Right hindlimb (tissue), 1 donor: ENCODE results near the gene IPO11.
"Not testable (repeated sequence)": the region's sequence is repeated elsewhere in the genome, so short reads cannot be mapped to it uniquely, and the experiment has no call there.

Experiments used
- DNase-seq: peaks from one replicate; pipeline ENCODE4 v3.0.0-alpha.2; 2018

The IPO11 gene

DNA sequence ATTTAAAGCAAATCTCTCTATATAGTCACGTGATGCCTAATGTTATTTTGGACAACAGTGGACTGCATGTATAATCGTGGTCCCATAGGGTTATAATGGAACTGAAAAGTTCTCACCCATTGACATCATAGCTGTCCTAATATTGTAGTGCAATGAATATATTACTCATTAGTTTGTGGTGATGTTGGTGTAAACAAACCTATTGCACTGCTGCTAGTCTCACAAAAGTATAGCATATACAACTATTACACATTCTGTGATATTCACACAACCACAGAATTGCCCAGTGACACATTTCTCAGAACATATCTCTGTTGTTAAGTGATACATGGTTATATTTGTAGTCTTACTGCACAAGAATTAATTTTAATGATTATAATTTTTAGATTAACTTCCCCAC, 37.7 kb downstream of the IPO11 start:
- no peak for DNase-seq

- no peak for DNase-seq
Measured at GRCh38 chr5:62457071-62457470, 44.5 kb downstream of the IPO11 start.

GRCh38 chr5:62460578-62460983, 48.0 kb downstream of the IPO11 start:
- no peak for DNase-seq

GRCh38 chr5:62461561-62461960, 49.0 kb downstream of the IPO11 start:
- no peak for DNase-seq

DNA sequence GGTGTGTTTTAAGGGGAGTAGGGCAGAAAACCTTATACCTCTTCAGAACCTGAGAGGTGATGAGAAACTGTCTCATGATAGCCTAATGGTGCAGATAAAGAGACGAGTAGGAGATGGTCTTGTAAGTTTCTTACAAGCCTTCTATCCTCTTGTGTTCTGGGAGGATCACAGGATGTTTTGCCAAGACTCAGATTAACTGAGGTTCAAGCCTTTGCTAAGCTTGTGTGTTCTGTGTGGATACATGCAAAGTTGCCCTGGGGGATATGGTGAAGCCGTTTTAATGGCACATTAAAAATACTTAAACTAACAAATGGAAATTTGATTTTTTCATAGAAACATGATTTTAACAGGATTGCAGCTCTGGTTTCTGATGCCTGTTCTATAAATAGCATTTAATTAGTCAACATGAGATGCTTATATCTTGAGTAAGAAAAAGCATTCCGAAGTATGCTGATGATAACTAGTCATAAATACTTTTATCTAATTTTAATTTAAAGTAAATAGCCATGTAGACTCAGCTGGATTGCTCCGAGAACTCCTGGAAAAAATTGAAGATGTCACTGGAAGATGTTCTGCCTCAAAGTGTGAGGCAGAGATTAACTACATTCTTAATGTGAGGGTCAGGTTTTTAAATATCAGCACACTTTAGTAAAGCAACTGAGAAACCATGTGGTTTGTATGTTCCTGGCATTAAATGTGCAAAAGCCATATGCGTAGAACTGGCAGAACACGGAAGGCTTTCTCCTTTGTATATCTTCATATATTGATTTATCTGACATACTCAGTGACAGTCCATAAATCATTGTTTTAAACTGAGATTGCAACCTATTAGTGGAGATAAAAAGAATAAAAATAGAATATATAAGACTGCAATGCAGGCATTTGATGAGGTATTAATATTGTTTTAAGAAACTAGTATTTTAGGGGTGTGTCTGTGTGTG, 53.7 kb downstream of the IPO11 start:
- DNase-seq, result no peak

GRCh38 chr5:62473209-62473608, 60.6 kb downstream of the IPO11 start:
- no peak for DNase-seq

GRCh38 chr5:62475072-62475471, 62.5 kb downstream of the IPO11 start:
- DNase-seq, result no peak

- DNase-seq, result no peak
Measured at GRCh38 chr5:62477801-62478200, 65.2 kb downstream of the IPO11 start.

DNA sequence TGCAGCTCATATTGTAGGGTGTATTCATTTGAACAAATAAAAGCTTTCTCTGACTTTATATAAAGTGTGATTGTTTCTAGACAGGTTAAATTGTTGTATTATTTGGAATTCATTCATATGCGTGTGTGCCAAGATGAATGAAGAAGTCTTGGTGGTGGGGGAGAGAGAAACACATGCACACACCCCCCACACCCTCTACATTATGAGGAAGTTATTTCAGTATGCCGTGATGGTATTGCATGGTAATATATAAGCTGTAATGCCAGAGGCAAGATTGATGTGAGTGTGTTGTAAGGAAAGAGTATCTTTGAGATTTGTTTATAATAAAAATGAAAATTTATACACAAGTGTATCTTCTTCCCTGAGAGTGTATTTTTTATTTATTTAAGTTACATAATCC, 71.0 kb downstream of the IPO11 start:
- DNase-seq, result no peak

GRCh38 chr5:62486672-62487071, 74.1 kb downstream of the IPO11 start:
- DNase-seq, result no peak

DNA sequence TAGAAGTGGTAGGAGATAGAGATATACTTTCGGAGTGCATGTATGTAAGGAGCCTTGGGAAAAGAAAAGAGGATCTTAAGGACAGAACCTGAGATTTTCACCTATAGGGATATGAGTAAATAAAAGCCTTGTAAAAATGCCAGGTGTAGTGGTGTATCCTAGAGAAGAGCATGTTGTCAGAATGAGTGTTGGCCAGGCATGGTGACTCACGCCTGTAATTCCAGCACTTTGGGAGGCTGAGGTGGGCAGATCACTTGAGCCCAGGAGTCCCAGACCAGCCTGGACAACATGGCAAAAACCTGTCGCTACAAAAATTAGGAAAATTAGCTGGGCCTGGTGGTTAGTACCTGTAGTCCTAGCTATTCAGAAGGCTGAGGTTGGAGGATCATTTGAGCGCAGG, 76.0 kb downstream of the IPO11 start:
- DNase-seq, result no peak

DNA sequence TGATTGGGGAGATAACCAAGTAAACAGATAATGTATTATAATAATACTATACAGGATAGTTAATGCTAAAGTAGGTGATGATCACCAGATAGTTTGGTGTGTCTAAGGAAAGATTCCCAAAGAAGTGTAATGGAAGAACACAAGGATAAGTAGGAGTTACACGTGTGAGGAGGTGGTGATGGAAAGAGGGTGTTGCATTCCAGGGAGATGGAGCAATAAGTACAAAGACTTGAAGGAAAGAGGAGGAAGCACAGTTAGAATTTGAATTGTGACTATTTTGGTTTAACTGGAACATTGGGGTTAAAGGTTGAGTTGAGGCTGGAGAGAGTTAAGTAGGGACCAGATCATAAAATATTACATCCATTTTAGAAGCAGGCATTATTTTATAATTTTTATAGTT, 76.9 kb downstream of the IPO11 start:
- no peak for DNase-seq

DNA sequence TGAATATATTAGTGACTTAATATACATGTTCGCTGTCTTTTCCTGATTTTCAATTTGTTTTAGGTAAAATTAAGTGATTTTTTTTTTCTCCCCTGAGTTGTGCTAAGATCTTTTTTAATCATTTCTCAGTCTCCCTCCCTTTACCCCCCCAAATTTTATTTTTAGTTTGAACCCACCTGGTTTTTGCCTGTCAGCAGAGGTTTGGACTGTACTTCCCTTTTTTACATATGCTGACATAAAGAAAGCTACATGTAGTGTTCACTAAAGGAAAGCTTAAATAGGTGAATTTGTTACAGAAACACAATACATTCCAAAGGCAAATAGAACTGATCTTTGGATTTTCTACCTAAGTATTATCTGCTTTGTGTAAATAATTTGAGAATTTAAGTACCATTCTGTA, 82.2 kb downstream of the IPO11 start:
- DNase-seq, result no peak

DNA sequence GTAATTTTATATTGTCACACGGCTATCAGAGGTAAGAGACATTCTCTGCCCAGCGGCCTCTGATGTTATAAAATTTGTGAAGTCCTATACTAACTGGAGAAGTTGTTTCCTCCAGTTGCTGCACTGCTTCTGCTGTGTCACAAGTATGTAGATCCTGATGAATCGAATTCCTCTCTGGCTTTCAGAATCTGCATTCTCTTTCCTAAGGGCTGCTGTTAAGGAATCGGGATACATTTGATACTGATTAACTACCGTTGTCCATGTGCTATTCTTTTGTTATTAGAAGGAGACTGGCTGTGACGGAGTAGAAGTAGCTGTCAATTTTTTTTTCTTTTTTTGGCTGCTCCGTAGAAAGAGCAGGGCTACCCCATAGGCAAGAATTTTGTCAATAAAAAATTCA, 84.3 kb downstream of the IPO11 start:
- DNase-seq, result no peak

DNA sequence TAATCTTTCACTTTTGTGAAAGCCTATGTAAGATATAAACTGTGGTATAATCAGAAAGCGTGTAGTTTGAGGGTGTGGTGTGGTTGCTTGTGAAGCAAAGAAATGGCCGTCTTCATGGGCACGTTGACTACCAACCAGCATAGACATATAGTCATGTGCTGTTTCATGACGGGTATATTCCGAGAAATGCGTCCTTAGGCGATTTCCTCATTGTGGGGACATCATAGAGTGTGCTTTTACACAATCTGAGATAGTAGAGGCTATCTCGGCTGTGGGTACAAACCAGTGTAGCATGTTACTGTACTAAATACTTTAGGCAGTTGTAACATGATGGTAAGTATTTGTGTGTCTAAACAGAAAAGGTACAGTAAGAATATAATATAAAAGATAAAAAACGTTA, 86.4 kb downstream of the IPO11 start:
- DNase-seq, result no peak

GRCh38 chr5:62499756-62500155, 87.2 kb downstream of the IPO11 start:
- no peak for DNase-seq

- DNase-seq, result no peak
Measured at GRCh38 chr5:62502456-62503101, 90.0 kb downstream of the IPO11 start.

- no peak for DNase-seq
Measured at GRCh38 chr5:62504129-62504528, 91.6 kb downstream of the IPO11 start.

GRCh38 chr5:62506659-62507460, 94.3 kb downstream of the IPO11 start:
- DNase-seq, result no peak

DNA sequence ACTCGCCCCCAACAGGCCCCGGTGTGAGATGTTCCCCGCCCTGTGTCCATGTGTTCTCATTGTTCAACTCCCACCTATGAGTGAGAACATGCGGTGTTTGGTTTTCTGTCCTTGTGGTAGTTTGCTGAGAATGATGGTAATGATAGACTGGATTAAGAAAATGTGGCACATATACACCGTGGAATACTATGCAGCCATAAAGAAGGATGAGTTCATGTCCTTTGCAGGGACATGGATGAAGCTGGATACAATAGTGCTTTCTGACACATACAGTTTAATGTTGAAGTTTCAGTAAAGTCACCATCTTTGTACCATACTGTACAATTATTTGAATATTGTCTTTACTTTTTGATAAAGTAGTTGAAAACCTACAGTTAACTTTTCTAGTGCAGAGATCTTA, 96.2 kb downstream of the IPO11 start:
- DNase-seq, result not testable (repeated sequence)

DNA sequence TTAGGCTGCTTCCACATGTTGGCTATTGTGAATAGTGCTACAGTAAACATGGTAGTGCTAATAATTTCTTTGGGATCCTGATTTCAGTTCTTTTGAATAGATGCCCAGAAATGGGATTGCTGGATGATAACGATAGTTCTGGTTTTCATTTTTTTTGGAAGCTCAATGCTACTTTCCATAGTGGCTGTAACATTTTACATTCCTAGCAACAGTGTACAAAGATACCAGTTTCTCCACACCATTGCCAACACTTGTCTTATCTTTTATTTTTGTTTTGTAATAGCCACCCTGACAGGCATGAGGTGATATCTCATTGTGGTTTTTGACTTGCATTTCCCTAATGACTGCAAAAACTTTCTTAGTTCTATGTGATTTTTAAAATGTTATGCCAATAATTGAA, 97.2 kb downstream of the IPO11 start:
- no peak for DNase-seq

DNA sequence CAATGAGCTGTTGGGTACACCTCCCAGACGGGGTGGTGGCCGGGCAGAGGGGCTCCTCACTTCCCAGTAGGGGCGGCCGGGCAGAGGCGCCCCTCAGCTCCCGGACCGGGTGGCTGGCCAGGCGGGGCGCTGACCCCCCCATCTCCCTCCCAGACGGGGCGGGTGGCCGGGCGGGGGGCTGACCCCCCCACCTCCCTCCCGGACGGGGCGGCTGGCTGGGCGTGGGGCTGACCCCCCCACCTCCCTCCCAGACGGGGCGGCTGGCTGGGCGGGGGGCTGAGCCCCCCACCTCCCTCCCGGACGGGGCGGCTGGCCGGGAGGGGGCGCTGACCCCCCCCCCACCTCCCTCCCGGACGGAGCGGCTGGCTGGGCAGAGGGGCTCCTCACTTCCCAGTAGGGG, 100.5 kb downstream of the IPO11 start:
- DNase-seq, result not testable (repeated sequence)

DNA sequence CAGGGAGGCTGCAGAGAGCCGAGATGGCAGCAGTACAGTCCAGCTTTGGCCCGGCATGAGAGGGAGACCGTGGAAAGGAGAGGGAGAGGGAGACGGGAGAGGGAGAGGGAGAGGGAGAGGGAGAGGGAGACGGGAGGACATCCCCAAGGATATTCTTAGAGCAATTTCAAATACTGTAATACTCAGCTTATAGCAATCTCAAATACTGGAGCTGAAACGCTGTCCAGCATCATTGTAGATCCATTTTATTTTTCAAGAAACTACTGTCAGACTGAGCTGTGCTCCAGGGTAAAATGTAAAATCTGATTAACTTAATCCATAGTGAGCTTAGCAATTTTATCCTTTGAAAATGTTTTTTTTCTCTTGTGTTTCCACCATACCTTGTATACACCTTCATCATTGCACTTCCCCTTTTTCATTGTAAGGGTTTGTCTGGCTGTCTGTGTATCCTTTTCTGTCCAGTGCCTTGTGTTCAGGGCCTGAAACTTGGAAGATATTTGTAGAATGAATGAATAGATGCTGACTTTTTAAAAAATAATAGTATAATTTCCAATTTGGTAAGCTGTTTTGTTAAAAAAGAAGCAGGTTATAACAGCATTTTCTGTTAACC, 102.1 kb downstream of the IPO11 start:
- no peak for DNase-seq
